HG02623 (cell line): ENCODE data around the gene PTPRN2.
"Not testable (repeated sequence)": the region's sequence is repeated elsewhere in the genome, so short reads cannot be mapped to it uniquely, and the experiment has no call there.

ENCODE experiments used
- ATAC-seq: cut with Tn5 transposase; IDR thresholded peaks from one replicate; pipeline ENCODE4 v1.9.1; 2021; ENCODE audit warnings: moderate library complexity; ENCODE audit not compliant: unreplicated experiment

Gene PTPRN2

GRCh38 chr7:157499835-157500153 lies 1087.8 kb downstream of the PTPRN2 start:
- ATAC-seq: no peak

GRCh38 chr7:157499121-157499834 lies 1088.3 kb downstream of the PTPRN2 start:
- no peak for ATAC-seq

GRCh38 chr7:157498657-157499056 lies 1089.0 kb downstream of the PTPRN2 start:
- ATAC-seq: no peak

GRCh38 chr7:157497744-157498651 lies 1089.6 kb downstream of the PTPRN2 start:
- no peak for ATAC-seq

- no peak for ATAC-seq
These were observed 1090.3 kb downstream of the PTPRN2 start for GRCh38 chr7:157497367-157497743.

DNA sequence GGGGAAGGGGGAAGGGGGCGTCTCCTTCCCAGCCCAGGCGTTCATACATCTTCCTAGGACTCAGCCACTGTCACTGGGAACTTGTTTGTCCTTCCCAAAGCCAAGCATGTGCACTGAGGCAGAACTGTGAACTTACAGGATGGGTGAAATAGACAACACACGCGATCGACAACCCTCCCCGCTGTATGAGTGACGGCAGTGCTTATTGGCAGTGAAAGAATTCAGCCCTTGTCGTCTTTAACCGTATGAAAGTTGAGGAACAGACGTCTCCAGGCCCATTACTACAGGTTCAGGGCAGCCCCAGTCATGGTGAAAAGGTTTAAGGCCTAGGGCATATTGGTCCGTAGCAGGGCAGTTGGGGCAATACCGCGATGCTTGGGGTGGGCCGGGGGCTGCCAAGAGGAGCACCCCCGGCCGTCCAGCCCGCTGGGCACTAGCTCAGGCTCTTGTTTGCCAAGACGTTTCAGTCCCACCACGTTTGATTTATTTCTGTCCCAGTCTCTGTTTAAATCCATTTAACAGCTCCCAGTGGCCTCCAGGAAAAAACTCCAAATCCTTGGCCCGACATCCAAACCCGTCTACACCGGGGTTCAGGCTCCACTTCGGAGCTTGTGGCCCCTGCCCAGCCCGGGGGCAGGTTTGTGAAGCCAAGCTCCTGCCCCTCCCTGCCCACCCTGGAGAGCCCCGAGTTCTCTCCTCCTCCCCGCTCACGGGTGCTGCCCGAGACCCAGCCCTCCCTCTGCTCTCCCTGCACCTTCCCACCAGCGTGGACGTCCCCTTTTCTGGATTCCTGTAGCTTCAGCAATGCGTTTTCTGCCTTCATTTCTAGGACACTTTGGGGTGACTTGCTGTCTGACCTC lies 1091.0 kb downstream of the PTPRN2 start:
- ATAC-seq: no peak

DNA sequence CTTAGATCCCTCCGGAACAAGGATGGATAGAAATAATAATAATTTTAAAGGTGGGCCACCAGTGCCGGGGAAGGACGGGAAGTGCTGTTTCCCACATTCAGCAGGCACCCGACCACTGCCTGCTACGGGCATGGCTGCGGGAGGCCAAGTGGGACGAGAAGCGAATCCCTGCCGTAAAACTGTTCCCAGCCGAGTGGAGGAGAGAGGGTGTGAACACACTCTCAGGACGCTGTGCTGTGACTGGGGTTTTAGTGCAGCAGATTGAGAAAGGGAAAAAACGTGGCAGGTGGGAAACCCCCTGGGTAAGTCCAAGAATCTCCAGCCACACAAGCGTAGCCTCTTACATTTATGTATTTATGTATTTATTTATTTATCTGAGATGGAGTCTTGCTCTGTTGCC lies 1092.0 kb downstream of the PTPRN2 start:
- peak; percentile 67 for ATAC-seq

DNA sequence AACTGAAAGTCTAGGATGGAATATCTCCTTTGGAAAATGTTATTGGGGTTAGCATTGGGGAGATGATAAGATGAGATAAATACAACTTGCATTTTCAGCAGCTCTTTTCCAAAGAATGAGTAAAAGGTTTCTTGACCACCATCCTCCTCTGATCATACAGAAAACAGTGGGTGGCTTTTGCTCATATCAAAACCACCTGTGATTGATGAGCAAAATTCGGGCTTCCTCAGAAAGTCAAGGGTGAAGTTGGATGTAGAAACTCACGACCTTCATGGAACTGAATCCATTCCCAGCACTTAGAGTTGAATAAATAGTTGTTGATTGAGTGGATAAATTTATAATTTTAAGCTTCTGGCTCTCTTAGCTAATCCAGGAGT lies 1092.5 kb downstream of the PTPRN2 start:
- ATAC-seq: no peak

- ATAC-seq: no peak
These were observed 1093.0 kb downstream of the PTPRN2 start for GRCh38 chr7:157494506-157495176.

DNA sequence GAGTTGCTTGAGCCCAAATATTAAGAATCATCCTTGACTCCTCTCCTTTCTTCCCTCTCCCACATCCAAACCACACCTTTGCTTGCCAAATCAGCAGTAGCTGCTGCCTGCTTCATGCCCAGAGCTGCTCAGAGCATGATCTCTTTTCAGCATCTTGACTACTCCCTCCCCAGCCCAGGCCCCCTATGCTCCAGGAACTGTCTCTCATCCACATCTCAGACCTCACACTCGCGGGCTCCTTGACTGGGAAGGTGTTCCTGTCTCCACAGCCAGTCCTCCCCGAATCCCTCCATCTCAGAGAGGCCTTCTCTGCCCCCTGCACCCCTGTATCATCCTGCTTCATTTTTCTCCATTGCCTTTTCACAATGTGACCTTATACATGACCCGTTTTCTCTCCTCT lies 1093.8 kb downstream of the PTPRN2 start:
- ATAC-seq: no peak

GRCh38 chr7:157493017-157493416 lies 1094.6 kb downstream of the PTPRN2 start:
- no peak for ATAC-seq

DNA sequence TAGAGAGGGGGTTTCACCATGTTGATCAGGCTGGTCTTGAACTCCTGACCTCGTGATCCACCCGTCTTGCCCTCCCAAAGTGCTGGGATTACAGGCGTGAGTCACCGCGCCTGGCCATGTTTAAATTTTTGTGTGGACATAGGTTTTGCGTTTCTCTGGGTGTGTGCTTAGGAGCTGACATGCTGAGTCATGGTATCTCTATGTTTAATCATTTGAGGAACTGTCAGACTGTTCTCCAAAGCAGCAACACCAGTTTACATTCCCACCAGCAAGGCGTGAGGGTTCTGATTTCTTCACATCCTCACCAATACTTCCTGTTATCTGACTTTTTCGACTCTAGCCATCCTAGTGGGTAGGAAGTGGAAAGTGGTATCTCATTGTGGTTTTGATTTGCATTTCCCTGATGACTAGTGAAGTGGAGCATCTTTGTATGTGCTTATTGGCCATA lies 1097.1 kb downstream of the PTPRN2 start:
- no peak for ATAC-seq

GRCh38 chr7:157489870-157490269 lies 1097.8 kb downstream of the PTPRN2 start:
- not testable (repeated sequence) for ATAC-seq
